Body of pancreas (tissue), 4 donors: ENCODE results near the gene FAM228B. TPM values are rescaled to one million over a fixed set of nuclear protein-coding genes. Genes with fewer than 3 reads are reported as not detected.

Experiments
- ATAC-seq: fragments of 150-250 bp; one replicate; pipeline ENCODE4 v1.9.1; 2016
- DNase-seq, 4 donors: peaks; one replicate each; pipeline ENCODE4 v3.0.0-alpha.2; 2019
- H3K27ac ChIP-seq, 4 donors: fragments of 200-600 bp; sonication (generic); 1 replicate in 3 of 4; 2 replicates in 1 of 4; pipeline versions ENCODE4 v1.5.1 to v1.6.1; 2016 to 2019; ENCODE audit warnings: mild to moderate bottlenecking in 1 of 4, mixed read lengths in 1 of 4, moderate library complexity in 1 of 4
- H3K27me3 ChIP-seq, 2 donors: fragments of 200-600 bp; sonication (generic); one replicate each; pipeline ENCODE4 v1.6.0; 2016; ENCODE audit warnings: mild to moderate bottlenecking in 1 of 2
- H3K36me3 ChIP-seq, 2 donors: fragments of 200-600 bp; sonication (generic); replicated peaks in 1 of 2; 2 replicates each; pipeline ENCODE4 v1.5.1; 2016; ENCODE audit warnings: low read depth in 2 of 2; ENCODE audit not compliant: insufficient read depth in 1 of 2
- H3K4me1 ChIP-seq: fragments of 200-600 bp; sonication (generic); one replicate; pipeline ENCODE4 v1.6.0; 2016
- H3K4me3 ChIP-seq, 2 donors: fragments of 200-600 bp; sonication (generic); 1 replicate in 1 of 2; 2 replicates in 1 of 2; pipeline ENCODE4 v1.5.1; 2016 to 2019
- H3K9me3 ChIP-seq, 3 donors: fragments of 200-600 bp; sonication (generic); 1 replicate in 2 of 3; 2 replicates in 1 of 3; pipeline ENCODE4 v1.5.1; 2016
- CTCF ChIP-seq, 7 experiments: fragments of 450-650 bp in 4 of 7; fragments of 200-600 bp in 3 of 7; sonication (generic) in 3 of 7; IDR thresholded peaks; one replicate each; pipeline ENCODE4 v1.5.1; 2016 to 2019; ENCODE audit warnings: antibody characterized with exemption in 7 of 7
- POLR2A ChIP-seq, 3 donors: fragments of 450-650 bp; IDR thresholded peaks; one replicate each; pipeline ENCODE4 v1.6.1; 2016; ENCODE audit warnings: antibody characterized with exemption in 3 of 3, mild to moderate bottlenecking in 2 of 3
- WGBS, 2 donors: methylation state at CpG; one replicate each; pipeline ENCODE4 v1.1.5; 2017; 5-methylcytosine and 5-hydroxymethylcytosine counted together
- intact Hi-C: fragments of 100-400 bp; cut with DNase I; formaldehyde crosslinking; loops from one replicate; pipeline ENCODE4 v1.15.1; 2023
- total RNA-seq, 2 donors: library from RNA; depleted of rRNA; stranded (reverse); fragments of >200 nt; gene quantifications; one replicate each; pipeline ENCODE4 v1.1.0, GENCODE V29; 2016

The FAM228B gene
- total RNA-seq, 2 donors from 2014 or later, result 6.5 to 56.7 TPM

DNA sequence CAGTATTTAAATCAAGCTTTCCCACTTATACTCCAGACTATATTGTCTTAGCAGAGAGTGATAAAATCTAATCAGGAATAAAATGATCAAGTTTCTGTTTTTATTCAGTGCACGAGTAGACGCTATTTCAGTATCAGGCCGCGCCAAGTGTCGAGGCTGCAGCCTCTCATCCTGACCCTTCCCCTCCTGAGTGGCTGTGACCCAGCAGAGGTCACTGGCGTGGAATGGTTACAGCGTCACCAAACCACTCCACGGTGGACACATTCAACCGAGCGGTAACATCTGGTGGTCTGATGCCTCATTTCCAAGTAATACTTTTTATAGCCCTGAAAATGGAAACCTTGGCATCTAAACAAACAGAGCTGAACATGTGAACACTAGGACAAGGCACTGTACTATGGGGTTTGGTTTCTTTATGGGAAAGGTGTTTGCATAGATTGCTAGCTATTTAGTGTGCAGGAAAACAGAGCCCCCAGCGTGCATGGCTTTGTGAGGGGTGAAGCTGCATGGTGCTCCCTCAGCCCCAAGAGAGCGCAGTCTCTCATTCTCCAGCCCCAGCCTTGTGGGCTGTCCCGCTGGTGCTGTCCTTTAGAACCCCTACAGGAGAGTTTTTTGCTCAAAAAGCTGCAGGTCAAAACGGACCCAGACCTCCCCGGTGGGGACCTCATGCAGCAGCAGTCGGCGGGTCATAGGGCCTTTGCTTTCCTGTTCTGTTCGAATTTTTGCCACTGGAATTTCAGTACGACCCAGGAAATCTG, 79.9 kb downstream of the FAM228B start:
- Histone ChIP-seq H3K4me1 (no peaks in the 10 kb centered on the region), H3K9me3 (no peaks in the 10 kb centered on the region), H3K36me3 (peaks cover 15 to 31% of the 10 kb centered on the region in 2 donors), H3K27ac (no peak overlapping the region), H3K27me3 (no peaks in the 10 kb centered on the region), H3K4me3 (no peak overlapping the region)
- ATAC-seq, result no peak
- WGBS, 2 donors, result 81 to 82% methylated on average over 19 of the region's 19 CpGs
- TF ChIP-seq CTCF (IDR thresholded peaks at IDR 0.05) (no peak), POLR2A (IDR thresholded peaks at IDR 0.05) (no peak)
- no peak for DNase-seq
- intact Hi-C loops, result no loop called here

DNA sequence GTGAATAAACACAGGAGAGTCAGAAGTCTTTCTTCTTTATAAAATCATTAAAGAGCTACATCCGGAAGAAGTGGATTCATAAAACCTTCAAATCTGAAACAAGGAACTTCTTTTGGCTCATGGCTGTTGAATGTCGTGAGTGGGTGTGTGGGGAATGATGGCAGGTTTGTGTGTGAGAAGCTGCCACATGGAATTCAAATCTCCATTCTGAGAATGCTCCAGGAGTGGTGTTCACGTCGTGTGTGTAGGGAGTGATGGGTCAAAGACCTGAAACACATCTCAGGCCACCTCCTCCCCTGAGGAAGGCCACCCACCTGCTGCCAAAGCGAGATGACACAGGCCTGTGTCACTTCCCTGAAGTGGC, 80.5 kb downstream of the FAM228B start:
- ATAC-seq (no peak), DNase-seq (no peak)
- intact Hi-C loops, result no loop called here
- peaks cover 15 to 37% of the 10 kb centered on the region in 2 donors for H3K36me3 ChIP-seq
- H3K27me3 ChIP-seq, result no peaks in the 10 kb centered on the region
- H3K4me1 ChIP-seq, result no peaks in the 10 kb centered on the region
- H3K9me3 ChIP-seq, result no peaks in the 10 kb centered on the region
- no peak overlapping the region for H3K4me3 ChIP-seq
- 86 to 87% methylated on average over 4 to 5 of the region's 5 CpGs for WGBS, 2 donors
- no peak for TF ChIP-seq CTCF (IDR thresholded peaks at IDR 0.05)
- TF ChIP-seq POLR2A (IDR thresholded peaks at IDR 0.05), result no peak
- H3K27ac ChIP-seq, result no peak overlapping the region

- Histone ChIP-seq H3K36me3 (peaks cover 15 to 44% of the 10 kb centered on the region in 2 donors), H3K4me1 (no peaks in the 10 kb centered on the region), H3K27ac (no peak overlapping the region), H3K9me3 (no peaks in the 10 kb centered on the region), H3K27me3 (no peaks in the 10 kb centered on the region), H3K4me3 (no peak overlapping the region)
- no peak for DNase-seq
- no peak for ATAC-seq
- WGBS, 2 donors, result 96 to 97% methylated on average over 7 to 9 of the region's 12 CpGs
- intact Hi-C loops, result no loop called here
- no peak for TF ChIP-seq POLR2A (IDR thresholded peaks at IDR 0.05)
- TF ChIP-seq CTCF (IDR thresholded peaks at IDR 0.05), result no peak
Measured at GRCh38 chr2:24204505-24204904, 81.2 kb downstream of the FAM228B start.

DNA sequence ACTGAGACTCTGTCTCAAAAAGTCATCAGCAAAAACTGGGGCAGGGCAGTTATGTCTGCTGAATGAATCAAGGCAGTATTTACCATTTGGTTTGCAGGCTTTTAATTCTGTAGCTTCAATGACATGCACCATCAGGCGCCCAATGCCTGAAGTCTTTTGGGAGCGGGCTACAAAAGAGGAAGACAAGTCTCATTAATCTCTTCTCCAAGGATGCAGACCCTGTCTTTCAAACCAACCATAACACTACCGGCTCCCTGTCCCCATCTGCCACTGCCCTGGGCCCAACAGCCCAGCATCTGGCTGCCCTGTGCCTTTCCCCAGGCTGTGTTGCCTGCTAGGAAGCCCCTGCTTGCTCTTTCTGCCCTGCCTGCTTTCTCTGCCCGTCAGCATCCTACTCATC, 81.9 kb downstream of the FAM228B start:
- no peaks in the 10 kb centered on the region for H3K4me1 ChIP-seq

More for the DNA sequence above, 81.9 kb downstream of the FAM228B start:
- ATAC-seq, result no peak
- intact Hi-C loops, result no loop called here
- Histone ChIP-seq H3K36me3 (peaks cover 15 to 47% of the 10 kb centered on the region in 2 donors), H3K27me3 (no peaks in the 10 kb centered on the region), H3K9me3 (no peaks in the 10 kb centered on the region), H3K4me3 (no peak overlapping the region), H3K27ac (no peak overlapping the region)
- DNase-seq, result no peak
- TF ChIP-seq CTCF (IDR thresholded peaks at IDR 0.05) (no peak), POLR2A (IDR thresholded peaks at IDR 0.05) (no peak)
- WGBS, 2 donors, result 87 to 90% methylated on average over 4 of the region's 4 CpGs
